Lung microvascular endothelial cell (primary cell): ENCODE results near the gene ALKBH7. TPM values are rescaled to one million over a fixed set of nuclear protein-coding genes. Genes with fewer than 3 reads are reported as not detected.

ENCODE experiments used
- DNase-seq, 2 donors: peaks; one replicate each; pipeline versions ENCODE4 v3.0.0 to v3.0.0-alpha.2; 2010; ENCODE audit warnings: low read depth in 2 of 2
- total RNA-seq: library from RNA; depleted of rRNA; stranded (reverse); fragments of >200 nt; gene quantifications from 2 replicates; pipeline ENCODE4 v1.2.1, GENCODE V29; 2014

The ALKBH7 gene
- total RNA-seq, 1 donor from 2014 or later: 40.5 TPM

GRCh38 chr19:6364353-6364752 lies 8.2 kb upstream of the ALKBH7 start:
- no peak for DNase-seq

DNA sequence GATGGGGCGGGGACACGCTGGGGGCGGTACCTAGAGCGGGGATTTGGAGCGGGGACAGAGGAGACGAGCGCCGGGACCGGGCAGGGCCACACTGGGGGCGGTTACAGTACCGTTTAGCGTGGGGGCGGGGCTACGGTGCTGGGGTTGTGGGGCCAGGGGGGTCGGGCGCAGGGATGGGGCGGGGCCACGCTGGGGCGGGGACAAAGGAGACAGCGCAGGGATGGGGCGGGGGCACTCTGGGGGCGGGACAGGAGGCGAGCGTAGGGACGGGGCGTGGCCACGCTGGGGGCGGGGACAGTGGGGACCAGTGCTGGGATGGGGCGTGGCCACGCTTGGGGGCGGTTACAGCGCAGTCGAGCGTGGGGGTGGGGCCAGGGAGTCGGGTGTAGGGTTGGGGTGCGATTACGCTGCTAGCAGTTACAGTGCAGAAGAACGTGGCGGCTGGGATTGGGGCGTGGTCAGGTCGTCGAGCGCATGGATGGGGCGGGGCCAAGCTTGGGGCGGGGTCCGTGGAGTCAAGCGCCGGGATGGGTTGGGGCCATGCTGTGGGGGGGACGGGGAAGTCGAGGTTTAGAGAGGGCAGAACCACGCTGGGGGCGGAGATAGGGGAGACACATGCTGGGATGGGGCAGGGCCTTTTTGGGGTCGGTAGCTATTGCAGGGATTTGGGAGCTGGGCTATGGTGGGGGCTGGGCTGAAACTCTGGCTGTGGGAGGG lies 660 bp downstream of the ALKBH7 start:
- peak; percentile 99 for DNase-seq

- DNase-seq: no peak
Measured at GRCh38 chr19:6373813-6374108, 1.2 kb downstream of the ALKBH7 start.

- DNase-seq: no peak
Measured at GRCh38 chr19:6374161-6374709, 1.6 kb downstream of the ALKBH7 start.

GRCh38 chr19:6374711-6375410 lies 2.3 kb downstream of the ALKBH7 start:
- DNase-seq: no peak

DNA sequence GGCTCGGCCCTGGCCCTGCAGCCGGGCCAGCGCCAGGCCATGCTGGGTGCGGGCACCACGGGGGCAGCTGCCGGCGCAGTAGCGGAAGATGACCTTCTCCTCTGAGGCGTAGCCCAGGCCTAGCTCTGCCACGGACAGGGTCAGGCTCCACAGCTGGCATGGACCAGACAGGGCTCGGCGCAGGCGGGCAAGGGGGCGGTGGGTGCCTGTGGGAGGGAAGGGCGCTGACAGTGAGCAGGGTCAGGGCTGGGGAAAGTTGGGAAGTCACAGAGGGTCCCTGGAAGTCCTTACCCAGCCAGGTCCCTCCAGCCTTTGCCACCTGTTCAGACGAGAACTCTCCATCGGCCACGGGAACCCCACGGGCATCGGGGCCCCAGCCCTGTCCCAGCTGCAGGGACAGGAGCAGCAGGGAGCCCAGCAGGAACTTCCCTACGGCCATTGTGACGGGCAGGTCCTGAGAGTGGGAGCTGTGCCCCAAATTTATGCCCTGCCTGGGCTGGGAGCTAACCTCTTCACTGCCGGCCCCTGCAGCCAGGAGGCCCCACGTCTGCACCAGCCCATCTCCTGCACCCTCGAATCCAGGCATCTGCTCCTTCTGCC lies 2.9 kb downstream of the ALKBH7 start, which contains the start of gene PSPN:
Gene PSPN, minus strand, starts transcription at position 523 of the 600 bp plus-strand sequence. Its CDS starts 84 bp downstream, at position 439.
- DNase-seq: no peak

DNA sequence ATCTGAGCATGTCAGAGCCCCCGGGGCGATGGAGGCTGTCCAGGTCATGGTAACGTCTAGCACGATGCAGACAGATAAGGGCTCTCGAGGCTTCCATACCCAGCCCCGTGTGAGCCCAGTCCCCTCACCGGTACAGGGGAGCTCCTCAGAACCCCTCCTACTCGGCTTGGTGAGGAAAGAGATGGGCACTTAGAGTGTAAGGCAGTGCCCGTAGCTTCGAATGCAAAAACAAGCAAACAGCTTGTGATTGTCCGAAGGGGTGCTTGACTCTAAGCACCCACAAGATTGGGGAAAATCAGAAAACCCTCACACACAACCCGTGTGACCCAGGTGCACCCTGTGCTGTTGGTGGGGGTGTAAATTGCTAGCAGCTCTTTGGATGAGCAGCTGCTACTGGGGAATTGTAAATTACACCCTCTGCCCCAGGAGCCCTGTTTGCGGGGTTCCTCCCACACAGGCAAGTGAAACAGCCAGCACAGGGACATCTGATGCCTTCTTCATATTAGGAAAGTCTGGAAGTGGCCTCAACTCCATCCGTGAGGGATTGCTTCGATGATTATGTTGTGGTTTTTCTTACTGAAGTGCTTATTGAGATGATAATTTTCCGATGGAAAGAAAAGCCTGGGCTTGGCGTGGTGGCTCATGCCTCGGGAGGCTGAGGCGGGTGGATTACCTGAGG lies 4.1 kb downstream of the ALKBH7 start:
- no peak for DNase-seq

DNA sequence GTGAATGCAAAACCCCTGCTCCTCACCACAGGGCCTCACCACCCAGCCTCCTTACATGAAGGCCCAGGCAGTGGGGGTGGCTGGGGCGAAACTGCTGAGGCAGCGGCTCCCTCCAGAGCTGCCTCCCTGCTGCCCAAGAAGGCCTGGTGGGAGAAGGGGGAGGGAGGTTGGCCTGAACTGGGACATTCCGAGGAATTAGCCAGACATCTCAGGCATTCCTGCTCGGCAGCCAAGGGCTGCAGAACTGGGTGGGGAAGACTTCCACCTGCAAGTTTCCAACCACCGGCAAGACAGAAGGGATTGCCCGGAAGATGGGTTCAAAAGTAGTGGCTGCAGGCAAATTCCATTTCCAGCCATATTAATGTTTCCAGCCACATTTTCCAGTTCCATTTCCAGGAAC lies 5.4 kb downstream of the ALKBH7 start:
- no peak for DNase-seq

GRCh38 chr19:6378486-6378885 lies 5.9 kb downstream of the ALKBH7 start:
- DNase-seq: no peak

- DNase-seq: no peak
Measured at GRCh38 chr19:6379744-6380143, 7.2 kb downstream of the ALKBH7 start.

DNA sequence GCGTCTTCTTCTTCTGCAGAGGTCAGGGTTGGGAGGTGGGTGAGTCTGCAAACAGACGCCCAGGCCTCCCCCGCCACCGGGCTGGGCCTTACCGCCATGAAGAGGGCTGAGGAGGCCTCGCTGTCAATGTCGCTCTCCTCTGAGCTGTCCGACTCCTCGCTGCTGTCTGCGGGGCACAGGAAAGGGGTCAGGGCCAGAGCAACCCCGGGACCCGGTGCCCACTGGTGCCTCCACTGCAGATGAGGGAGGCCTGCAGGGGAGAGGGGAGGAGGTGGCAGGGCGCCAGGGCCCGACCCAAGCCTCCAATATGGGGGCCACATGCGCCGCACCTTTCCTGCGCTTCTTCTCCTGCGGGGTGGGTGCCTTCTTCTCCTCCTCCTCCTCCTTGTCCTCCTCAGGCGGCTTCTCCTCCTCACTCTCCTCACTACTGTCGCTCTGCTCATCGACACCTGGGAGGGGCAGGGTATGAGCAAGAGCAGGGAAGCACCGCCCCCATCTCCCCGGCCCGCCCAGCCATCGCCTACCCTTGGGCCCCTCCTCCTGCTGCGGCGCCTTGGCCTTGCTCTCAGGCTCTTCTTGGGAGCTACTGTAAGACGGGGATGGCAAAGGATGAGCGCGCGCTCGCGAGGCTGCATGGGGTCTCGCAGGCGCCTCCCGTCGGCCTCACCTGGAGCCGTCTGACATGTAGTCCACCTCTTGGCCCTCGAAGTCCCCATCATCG lies 8.6 kb downstream of the ALKBH7 start:
- DNase-seq: no peak

GRCh38 chr19:6383188-6383587 lies 10.6 kb downstream of the ALKBH7 start:
- DNase-seq: no peak

GRCh38 chr19:6384381-6384780 lies 11.8 kb downstream of the ALKBH7 start:
- no peak for DNase-seq

DNA sequence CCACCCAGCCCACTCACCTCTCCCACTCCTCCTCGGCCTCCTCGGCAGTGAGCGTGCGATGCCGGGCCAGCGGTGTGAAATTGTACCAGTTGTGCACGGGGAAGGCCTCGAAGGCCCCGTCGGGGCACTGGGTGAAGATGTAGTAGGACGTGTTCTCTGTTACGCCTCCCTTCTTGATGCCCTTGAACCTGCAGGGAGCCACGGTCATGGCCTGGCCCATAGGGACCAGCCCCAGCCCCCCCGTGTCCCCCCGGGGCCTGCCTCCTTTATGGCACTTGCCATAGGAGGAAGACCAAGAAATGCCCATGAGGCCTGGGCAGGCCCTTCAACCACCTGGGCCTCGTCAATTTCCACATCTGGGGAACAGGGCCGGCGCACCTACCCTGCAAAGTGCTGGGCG lies 14.8 kb downstream of the ALKBH7 start:
- DNase-seq: no peak

GRCh38 chr19:6392221-6393073 lies 19.9 kb downstream of the ALKBH7 start:
- DNase-seq: no peak

GRCh38 chr19:6393074-6393982 lies 20.7 kb downstream of the ALKBH7 start, which contains the start of gene GTF2F1:
GTF2F1 (minus strand) TSS chr19:6393164; CDS start chr19:6392995, 169 bp downstream.
- DNase-seq: peak; percentile 90 to 91

DNA sequence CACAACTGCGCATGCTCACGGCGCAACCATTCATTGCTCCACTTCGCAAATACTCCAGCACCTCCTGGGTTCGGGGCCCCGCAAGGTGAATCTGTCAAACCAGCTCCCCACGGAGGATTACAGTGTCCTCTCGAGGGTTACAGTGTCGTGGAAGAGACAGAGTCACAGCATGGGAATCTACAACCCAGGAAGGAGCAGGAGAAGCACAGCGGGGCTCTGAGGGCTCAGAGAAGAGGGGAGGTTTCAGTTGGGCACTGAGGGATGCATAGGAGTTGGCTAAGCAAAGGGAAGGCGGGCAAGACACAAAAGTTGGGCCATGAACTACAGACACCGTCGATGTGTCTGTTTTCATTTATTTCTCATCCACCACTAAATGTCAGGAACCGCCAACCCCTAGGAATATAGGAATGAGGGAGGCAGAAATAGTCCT lies 21.4 kb downstream of the ALKBH7 start:
- DNase-seq: no peak

GRCh38 chr19:6394831-6395230 lies 22.2 kb downstream of the ALKBH7 start:
- no peak for DNase-seq

DNA sequence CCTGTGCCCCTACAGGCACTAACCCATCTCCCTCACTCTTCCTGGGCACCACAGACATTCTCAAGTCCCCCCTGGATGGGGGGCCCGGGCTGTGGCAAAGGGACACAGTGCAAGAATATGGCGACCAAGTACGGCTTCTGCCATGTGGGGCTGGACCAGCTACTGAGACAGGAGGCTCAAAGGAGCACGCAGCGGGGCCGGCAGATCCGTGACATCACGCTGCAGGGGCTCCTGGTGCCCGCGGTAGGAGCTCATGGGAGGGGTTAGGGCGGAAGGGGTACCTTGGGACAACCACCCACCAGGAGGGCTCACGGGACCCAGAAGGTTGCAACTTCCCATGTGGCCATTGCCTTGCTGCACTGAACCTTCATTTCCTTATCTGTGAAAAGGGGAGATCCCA lies 23.7 kb downstream of the ALKBH7 start:
- DNase-seq: no peak
